ENCODE results near the gene NHS. TPM values are rescaled to one million over a fixed set of nuclear protein-coding genes. Genes with fewer than 3 reads are reported as not detected.

NHS gene
- total RNA-seq, 1 donor from 2014 or later = 6.6 TPM

- peak; percentile 95 for DNase-seq
Observed at GRCh38 chrX:17736856-17737709, 362.1 kb downstream of the NHS start, which contains the start of gene SCML1. Gene SCML1 (plus strand): TSS chrX:17737493. CDS start chrX:17744187, 6,694 bp downstream.

- no peak for DNase-seq
Observed at GRCh38 chrX:17737710-17737985, 362.6 kb downstream of the NHS start.

GRCh38 chrX:17737986-17738713 is 363.1 kb downstream of the NHS start:
- no peak for DNase-seq

GRCh38 chrX:17738737-17739535 is 363.9 kb downstream of the NHS start:
- no peak for DNase-seq

- no peak for DNase-seq
Observed at GRCh38 chrX:17740137-17741122, 365.4 kb downstream of the NHS start.

GRCh38 chrX:17741123-17741511 is 366.1 kb downstream of the NHS start:
- DNase-seq = no peak

- DNase-seq = no peak
Observed at GRCh38 chrX:17743913-17744312, 368.9 kb downstream of the NHS start.

GRCh38 chrX:17744896-17745523 is 370.0 kb downstream of the NHS start:
- no peak for DNase-seq

GRCh38 chrX:17747692-17748091 is 372.7 kb downstream of the NHS start:
- DNase-seq = no peak

- no peak for DNase-seq
Observed at GRCh38 chrX:17748684-17749083, 373.7 kb downstream of the NHS start.

GRCh38 chrX:17750436-17750835 is 375.4 kb downstream of the NHS start:
- DNase-seq = no peak

- DNase-seq = no peak
Observed at GRCh38 chrX:17758382-17758781, 383.4 kb downstream of the NHS start.

GRCh38 chrX:17759990-17760389 is 385.0 kb downstream of the NHS start:
- no peak for DNase-seq

- no peak for DNase-seq
Observed at GRCh38 chrX:17767734-17768133, 392.7 kb downstream of the NHS start.

GRCh38 chrX:17768997-17769396 is 394.0 kb downstream of the NHS start:
- no peak for DNase-seq

- no peak for DNase-seq
Observed at GRCh38 chrX:17769701-17770269, 394.8 kb downstream of the NHS start.

- no peak for DNase-seq
Observed at GRCh38 chrX:17773221-17773876, 398.3 kb downstream of the NHS start.

- DNase-seq = no peak
Observed at GRCh38 chrX:17774053-17774452, 399.1 kb downstream of the NHS start.

GRCh38 chrX:17778997-17779396 is 404.0 kb downstream of the NHS start:
- no peak for DNase-seq

- no peak for DNase-seq
Observed at GRCh38 chrX:17779434-17779833, 404.4 kb downstream of the NHS start.
